GM12878 (cell line): ENCODE data around the gene IL17RA. TPM values are rescaled to one million over a fixed set of nuclear protein-coding genes. Genes with fewer than 3 reads are reported as not detected.

Experiments used
- ATAC-seq: fragments of 200-7000 bp; cut with Tn5 transposase; 3 replicates; pipeline ENCODE4 v1.9.1; 2020; ENCODE audit warnings: mild to moderate bottlenecking, moderate library complexity
- BruUV-seq: library from RNA; stranded (reverse); fragments of 400-500 nt; replicated peaks from 2 replicates; lab custom pipeline; 2021; lab: Mats Ljungman, UMichigan
- CTCF ChIA-PET: fragments of 300-600 bp; sonication (Branson Sonifier 250); formaldehyde crosslinking; extraction: SDS; loops from one replicate; lab custom pipeline; 2021; ENCODE audit warnings: inconsistent platforms; lab: Yijun Ruan, JAX
- POLR2A ChIA-PET: fragments of 350-600 bp; formaldehyde crosslinking; extraction: SDS; loops from one replicate; lab custom pipeline; 2021; ENCODE audit warnings: inconsistent platforms; lab: Charles Lee
- RAD21 ChIA-PET: fragments of 300-600 bp; sonication (Branson Sonifier 250); formaldehyde crosslinking; loops from one replicate; lab custom pipeline; 2023; ENCODE audit warnings: antibody characterized with exemption; ENCODE audit not compliant: unreplicated experiment; lab: Charles Lee
- SMC1A ChIA-PET: fragments of 300-600 bp; sonication (Branson Sonifier 250); formaldehyde crosslinking; loops from one replicate; lab custom pipeline; 2023; ENCODE audit not compliant: unreplicated experiment, uncharacterized antibody; lab: Charles Lee
- DNase-seq: peaks from one replicate; pipeline ENCODE4 v3.0.0-alpha.2; 2011; ENCODE audit warnings: low read depth, low spot score
- FAIRE-seq: peaks from 3 replicates; lab custom pipeline; 2011; peaks lifted over from hg19 to GRCh38; lab: Jason Lieb, UNC
- H2AFZ ChIP-seq: 2 replicates; pipeline ENCODE4 v1.6.0; 2011; ENCODE audit warnings: low read depth, low read length, control low read depth; ENCODE audit not compliant: control insufficient read depth
- H3K27ac ChIP-seq: 2 replicates; pipeline ENCODE4 v1.5.1; 2011; ENCODE audit warnings: control low read depth; ENCODE audit not compliant: control insufficient read depth, insufficient read depth
- H3K27me3 ChIP-seq, 2 experiments: replicated peaks in 1 of 2; 2 replicates each; pipeline versions ENCODE4 v1.6.0 to v1.6.1; 2011; ENCODE audit warnings: low read length in 1 of 2; ENCODE audit not compliant: control insufficient read depth in 2 of 2, insufficient read depth in 2 of 2
- H3K36me3 ChIP-seq, 2 experiments: 2 replicates each; pipeline ENCODE4 v1.5.1; 2011; ENCODE audit warnings: low read length in 1 of 2; ENCODE audit not compliant: control insufficient read depth in 2 of 2, insufficient read depth in 2 of 2
- H3K4me1 ChIP-seq: 2 replicates; pipeline ENCODE4 v1.6.1; 2011; ENCODE audit warnings: mild to moderate bottlenecking, low read length, moderate library complexity, mixed read lengths; ENCODE audit not compliant: control insufficient read depth, insufficient read depth
- H3K4me2 ChIP-seq: 2 replicates; pipeline ENCODE4 v1.6.0; 2011; ENCODE audit warnings: control low read depth; ENCODE audit not compliant: control insufficient read depth, insufficient read depth
- H3K4me3 ChIP-seq: fragments of 200-600 bp; sonication (generic); 2 replicates; pipeline ENCODE4 v1.5.1; 2016
- H3K79me2 ChIP-seq: 2 replicates; pipeline ENCODE4 v1.6.0; 2011; ENCODE audit warnings: low read length; ENCODE audit not compliant: control insufficient read depth, insufficient read depth
- H3K9ac ChIP-seq: 2 replicates; pipeline ENCODE4 v1.8.0; 2011; ENCODE audit warnings: low read length, control low read depth, mixed read lengths; ENCODE audit not compliant: control insufficient read depth, insufficient read depth
- H3K9me3 ChIP-seq: replicated peaks from 3 replicates; pipeline ENCODE4 v1.5.1; 2011; ENCODE audit warnings: mild to moderate bottlenecking, low read length; ENCODE audit not compliant: control insufficient read depth, insufficient read depth
- H4K20me1 ChIP-seq: 2 replicates; pipeline ENCODE4 v1.6.0; 2011; ENCODE audit not compliant: control insufficient read depth, insufficient read depth
- BACH1 ChIP-seq: fragments of 450-650 bp; IDR thresholded peaks from 2 replicates; pipeline ENCODE4 v1.6.1; 2017; ENCODE audit warnings: mild to moderate bottlenecking, borderline replicate concordance
- CEBPZ ChIP-seq: fragments of 150-350 bp; IDR thresholded peaks from 2 replicates; pipeline ENCODE4 v1.6.1; 2016; ENCODE audit warnings: low read depth, low read length
- EP300 ChIP-seq, 2 experiments: fragments of 150-350 bp in 1 of 2; IDR thresholded peaks; 2 replicates each; pipeline ENCODE4 v1.6.1; 2011 to 2012; ENCODE audit warnings: low read depth in 2 of 2, low read length in 2 of 2, borderline replicate concordance in 1 of 2, improper control_type of control experiment in 1 of 2, inconsistent platforms in 1 of 2; ENCODE audit not compliant: control insufficient read depth in 1 of 2
- IKZF1 ChIP-seq: fragments of 450-650 bp; conservative IDR thresholded peaks from 2 replicates; pipeline ENCODE4 v1.6.1; 2017; ENCODE audit warnings: antibody characterized with exemption, mild to moderate bottlenecking
- IKZF2 ChIP-seq, 2 experiments: fragments of 450-650 bp; IDR thresholded peaks; 2 replicates each; pipeline ENCODE4 v1.6.1; 2017; ENCODE audit warnings: mild to moderate bottlenecking in 2 of 2, moderate library complexity in 2 of 2
- IRF4 ChIP-seq: IDR thresholded peaks from 2 replicates; pipeline ENCODE4 v1.6.1; 2011; ENCODE audit warnings: low read depth, low read length
- MEF2A ChIP-seq: IDR thresholded peaks from 2 replicates; pipeline ENCODE4 v1.6.1; 2011; ENCODE audit warnings: low read depth, mild to moderate bottlenecking, low read length, moderate library complexity; ENCODE audit not compliant: insufficient read depth
- MEF2B ChIP-seq: fragments of 450-650 bp; IDR thresholded peaks from 2 replicates; pipeline ENCODE4 v1.6.1; 2018; ENCODE audit warnings: mild to moderate bottlenecking, moderate library complexity; ENCODE audit not compliant: partially characterized antibody, poor library complexity, severe bottlenecking
- NR2F1 ChIP-seq: fragments of 450-650 bp; conservative IDR thresholded peaks from 2 replicates; pipeline ENCODE4 v1.6.1; 2017; ENCODE audit warnings: mild to moderate bottlenecking
- PAX8 ChIP-seq: fragments of 450-650 bp; IDR thresholded peaks from 2 replicates; pipeline ENCODE4 v1.6.1; 2017; ENCODE audit warnings: mild to moderate bottlenecking, moderate library complexity
- PML ChIP-seq: IDR thresholded peaks from 2 replicates; pipeline ENCODE4 v1.6.1; 2012; ENCODE audit warnings: low read length, inconsistent platforms
- RELA ChIP-seq: fragments of 450-650 bp; IDR thresholded peaks from 2 replicates; pipeline ENCODE4 v1.8.0; 2014; ENCODE audit warnings: borderline replicate concordance; ENCODE audit not compliant: partially characterized antibody
- SIX5 ChIP-seq: IDR thresholded peaks from 2 replicates; pipeline ENCODE4 v1.6.1; 2011; ENCODE audit warnings: mild to moderate bottlenecking, low read depth, low read length, moderate library complexity; ENCODE audit not compliant: severe bottlenecking
- TBL1XR1 ChIP-seq: IDR thresholded peaks from 2 replicates; pipeline ENCODE4 v1.6.1; 2012; ENCODE audit warnings: low read depth, low read length, improper control_type of control experiment
- TCF12 ChIP-seq: IDR thresholded peaks from 2 replicates; pipeline ENCODE4 v1.6.1; 2011; ENCODE audit warnings: low read depth, mild to moderate bottlenecking, low read length
- YY1 ChIP-seq: IDR thresholded peaks from 2 replicates; pipeline ENCODE4 v1.6.1; 2011; ENCODE audit warnings: low read depth, mild to moderate bottlenecking, low read length
- ZNF592 ChIP-seq: fragments of 450-650 bp; IDR thresholded peaks from 2 replicates; pipeline ENCODE4 v1.6.1; 2017; ENCODE audit warnings: mild to moderate bottlenecking, moderate library complexity
- WGBS: methylation state at CpG from one replicate; pipeline ENCODE4 v1.1.6; 2016; ENCODE audit warnings: low lambda C conversion rate; ENCODE audit not compliant: insufficient replicate concordance, insufficient coverage; ENCODE audit errors: missing lambda C conversion rate; 5-methylcytosine and 5-hydroxymethylcytosine counted together
- in situ Hi-C: fragments of 300-500 bp; cut with MboI; formaldehyde crosslinking; loops from 9 replicates; pipeline ENCODE4 v1.14.3; 2018; ENCODE audit warnings: mixed read lengths
- intact Hi-C: fragments of 100-400 bp; cut with micrococcal nuclease; formaldehyde crosslinking; loops from one replicate; pipeline ENCODE4 v1.14.2; 2022; ENCODE audit not compliant: unreplicated experiment
- polyA plus RNA-seq, 11 experiments: library from polyadenylated mRNA; depleted of rRNA in 4 of 11; unstranded in 6 of 11; stranded (reverse) in 5 of 11; fragments of >200 nt; fragmentation: Nextera tagmentation in 4 of 11; fragmentation: Illumina TruSeq in 1 of 11; extraction: Ambion mirVana in 4 of 11; extraction: Trizol in 1 of 11; gene quantifications; 1 replicate in 1 of 11; 2 replicates in 10 of 11; pipeline versions ENCODE4 v1.2.1 to v1.2.3, GENCODE V29; 2011 to 2016; ENCODE audit warnings: inconsistent platforms in 2 of 11, missing spikeins in 2 of 11, low read depth in 1 of 11
- total RNA-seq, 4 experiments: library from RNA; depleted of rRNA in 3 of 4; stranded (reverse); fragments of >200 nt in 3 of 4; fragmentation: Illumina TruSeq in 1 of 4; extraction: Trizol in 1 of 4; gene quantifications; 2 replicates each; pipeline versions ENCODE4 v1.2.1 to v1.2.3, GENCODE V29; 2013 to 2021

Gene IL17RA
- total and polyA plus RNA-seq, 10 of the 15 experiments (the other 5 are each of a cell fraction or from before 2014, with no cell fraction given) = 0.71 to 10.2 (median 4.2) TPM

GRCh38 chr22:17085277-17086181, 729 bp downstream of the IL17RA start:
- POLR2A ChIA-PET = no interaction called here
- peak; percentile 13 for FAIRE-seq
- RAD21 ChIA-PET = no interaction called here
- H3K4me1 ChIP-seq = peaks cover 19% of the 10 kb centered on the region
- CTCF ChIA-PET = interaction anchor here (0.8 kb wide), 1 partner anchor 86 kb away, joined by 3 read pairs; no protein-coding TSS in a partner anchor
- no peaks in the 10 kb centered on the region for H3K36me3 ChIP-seq
- DNase-seq = no peak
- peaks cover 10% of the 10 kb centered on the region for H3K79me2 ChIP-seq
- 8% methylated on average over 69 of the region's 92 CpGs for WGBS
- in situ Hi-C loops (no loop called here), intact Hi-C loops (loop anchor here (10.0 kb wide), 1 partner anchor 281 kb away; no protein-coding TSS in a partner anchor)
- H3K27me3 ChIP-seq = no peaks in the 10 kb centered on the region
- peak overlapping the region; percentile 70 for H3K4me2 ChIP-seq
- no peaks in the 10 kb centered on the region for H3K9me3 ChIP-seq
- ATAC-seq = peak; percentile 44
- BruUV-seq = TSS peak; percentile 66
- H3K27ac ChIP-seq = peak overlapping the region; percentile 81
- H2AFZ ChIP-seq = peak overlapping the region; percentile 88
- SMC1A ChIA-PET = no interaction called here
- H4K20me1 ChIP-seq = no peaks in the 10 kb centered on the region
- peak overlapping the region; percentile 92 for H3K9ac ChIP-seq
- H3K4me3 ChIP-seq = peak overlapping the region; percentile 84
- TF ChIP-seq MEF2B (no peak), NR2F1 (no peak), IRF4 (no peak), YY1 (no peak), ZNF592 (no peak), CEBPZ (no peak), PAX8 (no peak), SIX5 (no peak), BACH1 (0 out of 2 replicates have a peak, but pooled peaks have one; percentile 12), TBL1XR1 (no peak), IKZF2 (IDR thresholded peaks at IDR 0.05) (no peak), PML (no peak), TCF12 (no peak), EP300 (IDR thresholded peaks at IDR 0.05; ENCODE audit: borderline replicate concordance in 1 of 2, control insufficient read depth in 1 of 2, low read depth in 2 of 2, low read length in 2 of 2) (no peak), RELA (no peak), MEF2A (no peak), IKZF1 (peak; percentile 54)
